ENCODE results near the gene CAPN13.

CAPN13 gene

DNA sequence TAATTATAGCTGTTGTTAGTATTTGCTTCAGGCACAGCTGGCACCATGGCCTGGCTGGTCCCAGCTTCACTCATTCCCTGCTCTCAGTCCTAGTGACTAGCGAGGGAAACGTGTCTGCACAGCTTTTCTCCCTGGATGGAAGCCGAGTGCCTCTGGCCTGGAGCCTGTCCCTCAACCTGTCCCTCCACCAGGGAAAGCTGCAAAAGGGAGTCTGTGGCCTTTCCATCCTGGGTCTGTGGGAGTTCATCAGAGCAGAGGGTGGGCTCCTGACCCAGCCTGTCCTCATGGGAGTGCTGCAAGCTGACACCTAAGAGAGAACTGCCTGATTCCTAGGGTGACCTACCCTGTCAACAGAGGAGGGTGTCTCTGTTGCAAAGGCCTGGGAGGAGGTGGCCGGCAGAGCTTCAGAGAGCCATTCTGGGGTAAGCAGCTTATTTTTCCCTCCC, 118.3 kb downstream of the CAPN13 start:
- TF ChIP-seq PAX5 (IDR thresholded peaks at IDR 0.05; ENCODE audit: insufficient read depth, low read length, severe bottlenecking): no peak
- DNase-seq (ENCODE audit: insufficient read length, low spot score) (no peak), FAIRE-seq (no peak)

DNA sequence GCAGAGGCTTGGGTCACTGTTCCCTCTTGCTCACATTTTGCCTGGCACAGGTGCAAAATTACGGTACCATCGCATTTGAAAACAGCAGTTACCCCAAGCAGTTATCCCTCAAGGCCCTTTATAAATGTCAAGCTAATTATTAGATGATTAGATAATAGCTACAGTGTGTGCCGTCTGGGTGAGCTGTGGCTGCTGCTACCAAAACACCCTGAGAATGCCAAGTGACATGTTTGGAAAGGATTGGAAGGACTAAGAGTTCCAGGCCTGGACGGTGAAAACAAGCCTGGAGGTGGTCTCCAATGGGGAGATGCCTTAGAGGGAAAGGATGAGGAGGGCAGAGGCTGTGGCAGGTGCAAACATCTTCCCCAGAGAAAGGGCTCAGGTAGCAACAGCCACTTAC, 120.6 kb downstream of the CAPN13 start:
- DNase-seq (ENCODE audit: insufficient read length, low spot score) (no peak), FAIRE-seq (no peak)
- TF ChIP-seq POU2F2 (IDR thresholded peaks at IDR 0.05; ENCODE audit: low read depth, low read length) (no peak), TAF1 (IDR thresholded peaks at IDR 0.05; ENCODE audit: low read depth, low read length) (no peak), POLR2A (IDR thresholded peaks at IDR 0.05; ENCODE audit: low read depth, low read length) (no peak), POLR2AphosphoS5 (IDR thresholded peaks at IDR 0.05; ENCODE audit: low read depth, low read length) (no peak), SPI1 (IDR thresholded peaks at IDR 0.05; ENCODE audit: low read depth, low read length) (no peak), PAX5 (IDR thresholded peaks at IDR 0.05; ENCODE audit: insufficient read depth, low read length, severe bottlenecking) (no peak)

DNA sequence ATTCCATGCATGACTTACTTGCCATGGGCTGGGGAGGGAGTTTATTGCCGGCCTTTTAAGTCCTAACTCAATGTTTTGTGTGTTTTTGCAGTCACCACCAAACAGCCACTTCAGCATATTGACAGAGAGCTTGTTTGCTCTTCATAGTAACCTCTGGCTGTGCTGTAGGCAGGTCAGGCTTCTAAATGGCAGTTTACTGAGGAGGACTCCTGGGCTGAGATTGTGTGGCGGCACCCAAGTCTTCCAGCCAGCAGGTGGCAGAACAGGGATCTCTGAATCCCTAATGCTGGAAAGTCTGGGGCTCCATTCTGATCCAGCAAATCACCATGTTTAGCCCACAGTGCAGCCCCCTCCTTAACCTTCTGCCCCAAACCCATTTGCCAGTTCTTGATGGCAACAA, 121.2 kb downstream of the CAPN13 start:
- FAIRE-seq (peak; percentile 40), DNase-seq (ENCODE audit: insufficient read length, low spot score) (no peak)
- TF ChIP-seq POLR2AphosphoS5 (IDR thresholded peaks at IDR 0.05; ENCODE audit: low read depth, low read length) (no peak), TAF1 (IDR thresholded peaks at IDR 0.05; ENCODE audit: low read depth, low read length) (no peak), POLR2A (IDR thresholded peaks at IDR 0.05; ENCODE audit: low read depth, low read length) (no peak), SPI1 (IDR thresholded peaks at IDR 0.05; ENCODE audit: low read depth, low read length) (no peak), PAX5 (IDR thresholded peaks at IDR 0.05; ENCODE audit: insufficient read depth, low read length, severe bottlenecking) (no peak), POU2F2 (IDR thresholded peaks at IDR 0.05; ENCODE audit: low read depth, low read length) (no peak)

DNA sequence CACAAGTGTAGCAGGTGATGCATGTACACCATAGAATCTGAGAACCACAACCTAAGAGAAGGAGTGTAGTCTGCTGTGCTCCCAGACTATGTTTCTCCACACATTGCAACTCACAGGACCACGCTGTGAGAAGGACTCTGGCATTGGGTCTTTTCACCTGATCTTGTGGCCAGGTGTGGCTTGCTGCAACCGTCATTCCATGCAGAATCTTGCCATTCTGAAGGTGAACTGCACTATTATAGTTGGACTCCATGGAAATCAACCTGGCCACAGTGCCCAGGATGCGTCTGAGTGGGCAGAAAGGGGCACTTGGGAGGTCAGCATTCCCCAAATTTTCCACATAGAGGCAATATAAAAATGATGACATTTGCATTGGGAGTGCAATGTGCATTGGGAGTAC, 122.2 kb downstream of the CAPN13 start:
- TF ChIP-seq POU2F2 (IDR thresholded peaks at IDR 0.05; ENCODE audit: low read depth, low read length): no peak
- TF ChIP-seq PAX5 (IDR thresholded peaks at IDR 0.05; ENCODE audit: insufficient read depth, low read length, severe bottlenecking): no peak
- TF ChIP-seq POLR2A (IDR thresholded peaks at IDR 0.05; ENCODE audit: low read depth, low read length): no peak
- TF ChIP-seq TAF1 (IDR thresholded peaks at IDR 0.05; ENCODE audit: low read depth, low read length): no peak
- FAIRE-seq (no peak), DNase-seq (ENCODE audit: insufficient read length, low spot score) (no peak)

DNA sequence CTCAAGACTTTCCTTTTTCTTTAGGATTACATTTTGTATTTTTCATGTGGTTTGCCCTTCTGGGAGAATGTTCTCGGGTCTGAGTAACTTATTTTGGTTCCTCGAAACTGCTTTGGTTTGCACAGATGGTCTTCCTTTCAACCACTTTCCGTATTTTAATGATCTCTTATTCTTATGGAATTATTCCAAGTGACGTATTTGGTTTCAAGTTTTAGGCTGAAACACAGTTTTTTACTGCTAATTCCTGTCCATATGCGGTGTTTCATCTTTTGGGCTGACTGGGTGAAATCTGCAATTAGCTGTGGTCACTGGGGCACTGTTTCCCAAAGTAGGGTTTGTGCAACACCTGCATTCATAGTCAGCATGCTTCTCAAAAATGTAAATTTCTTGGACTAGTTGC, 122.7 kb downstream of the CAPN13 start:
- TF ChIP-seq SPI1 (IDR thresholded peaks at IDR 0.05; ENCODE audit: low read depth, low read length): no peak
- TF ChIP-seq POLR2A (IDR thresholded peaks at IDR 0.05; ENCODE audit: low read depth, low read length): no peak
- TF ChIP-seq POLR2AphosphoS5 (IDR thresholded peaks at IDR 0.05; ENCODE audit: low read depth, low read length): no peak
- DNase-seq (ENCODE audit: insufficient read length, low spot score) (no peak), FAIRE-seq (no peak)

DNA sequence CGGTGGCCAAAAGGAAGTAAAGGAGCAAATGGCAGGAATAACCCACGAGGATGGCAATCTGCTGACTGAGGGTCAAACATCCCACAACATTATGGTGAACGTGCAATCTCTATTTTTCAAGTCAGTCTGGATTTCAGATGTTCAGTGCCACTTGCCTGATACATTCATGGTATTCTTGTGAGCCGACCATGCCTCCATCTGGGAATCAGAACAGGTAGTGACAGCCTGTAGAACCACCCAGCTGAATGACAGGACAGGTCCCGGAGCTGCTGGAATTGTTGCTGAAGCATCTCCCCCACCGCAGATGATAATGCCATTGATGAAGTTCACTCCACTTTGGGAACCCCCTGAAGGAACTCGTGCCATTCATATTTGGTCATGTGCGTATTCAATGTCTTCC, 123.2 kb downstream of the CAPN13 start:
- FAIRE-seq: no peak
- no peak for DNase-seq (ENCODE audit: insufficient read length, low spot score)

DNA sequence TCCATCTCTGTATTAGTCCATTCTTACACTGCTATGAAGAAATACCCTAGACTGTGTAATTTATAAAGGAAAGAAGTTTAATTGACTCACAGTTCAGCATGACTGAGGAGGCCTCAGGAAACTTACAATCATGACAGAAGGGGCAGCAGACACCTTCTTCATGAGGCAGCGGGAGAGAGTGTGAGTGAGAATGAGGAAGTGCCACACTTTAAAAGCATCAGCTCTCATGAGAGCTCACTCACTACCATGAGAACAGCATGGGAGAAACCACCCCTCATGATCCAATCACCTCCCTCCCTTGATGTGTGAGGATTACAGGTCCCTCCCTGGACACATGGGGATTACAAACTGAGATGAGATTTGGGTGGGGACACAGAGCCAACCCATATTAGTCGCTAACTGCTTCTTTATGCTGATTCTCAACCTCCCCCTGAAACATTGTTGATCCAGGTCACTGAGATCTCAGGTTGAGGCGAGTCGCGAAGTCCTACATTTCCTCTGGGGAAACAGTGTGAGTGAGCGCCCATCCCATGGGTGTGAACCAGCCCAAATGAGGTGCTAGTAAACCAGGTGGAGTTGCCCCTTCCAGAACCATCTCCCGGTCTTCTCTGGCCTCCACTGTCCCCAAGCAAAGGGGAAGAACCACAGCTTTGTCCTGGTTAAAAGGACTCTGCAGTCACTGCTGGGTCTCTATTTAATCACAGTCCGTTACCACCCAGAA, 123.8 kb downstream of the CAPN13 start:
- DNase-seq (ENCODE audit: insufficient read length, low spot score): no peak

More for the DNA sequence above, 123.2 kb downstream of the CAPN13 start:
- TF ChIP-seq POLR2AphosphoS5 (IDR thresholded peaks at IDR 0.05; ENCODE audit: low read depth, low read length) (no peak), PAX5 (IDR thresholded peaks at IDR 0.05; ENCODE audit: insufficient read depth, low read length, severe bottlenecking) (no peak), SPI1 (IDR thresholded peaks at IDR 0.05; ENCODE audit: low read depth, low read length) (no peak), POU2F2 (IDR thresholded peaks at IDR 0.05; ENCODE audit: low read depth, low read length) (no peak), TAF1 (IDR thresholded peaks at IDR 0.05; ENCODE audit: low read depth, low read length) (no peak), POLR2A (IDR thresholded peaks at IDR 0.05; ENCODE audit: low read depth, low read length) (no peak)

DNA sequence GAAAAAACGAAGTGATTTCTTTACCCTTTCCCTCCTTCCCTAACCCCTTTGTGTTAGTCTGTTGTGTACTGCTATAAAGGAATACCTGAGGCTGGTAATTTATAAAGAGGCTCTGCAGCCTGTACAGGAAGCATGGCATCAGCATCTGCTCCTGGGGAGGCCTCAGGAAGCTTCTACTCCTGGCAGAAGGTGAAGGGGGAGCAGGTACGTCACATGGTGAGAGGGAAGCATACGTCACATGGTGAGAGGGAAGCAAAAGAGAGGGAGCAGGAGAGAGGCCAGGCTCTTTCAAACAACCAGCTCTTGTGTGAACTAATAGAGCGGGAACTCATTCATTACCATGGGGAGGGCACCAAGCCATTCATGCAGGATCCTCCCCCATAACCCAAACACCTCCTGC, 126.2 kb downstream of the CAPN13 start:
- FAIRE-seq: no peak
- TF ChIP-seq POLR2A (IDR thresholded peaks at IDR 0.05; ENCODE audit: low read depth, low read length) (no peak), POU2F2 (IDR thresholded peaks at IDR 0.05; ENCODE audit: low read depth, low read length) (no peak), PAX5 (IDR thresholded peaks at IDR 0.05; ENCODE audit: insufficient read depth, low read length, severe bottlenecking) (no peak), POLR2AphosphoS5 (IDR thresholded peaks at IDR 0.05; ENCODE audit: low read depth, low read length) (no peak), SPI1 (IDR thresholded peaks at IDR 0.05; ENCODE audit: low read depth, low read length) (no peak), TAF1 (IDR thresholded peaks at IDR 0.05; ENCODE audit: low read depth, low read length) (no peak)
- DNase-seq (ENCODE audit: insufficient read length, low spot score): no peak

More for the DNA sequence above, 123.8 kb downstream of the CAPN13 start:
- peak; percentile 94 for TF ChIP-seq SPI1 (IDR thresholded peaks at IDR 0.05; ENCODE audit: low read depth, low read length)
- TF ChIP-seq TAF1 (IDR thresholded peaks at IDR 0.05; ENCODE audit: low read depth, low read length): no peak
- FAIRE-seq: peak; percentile 60

DNA sequence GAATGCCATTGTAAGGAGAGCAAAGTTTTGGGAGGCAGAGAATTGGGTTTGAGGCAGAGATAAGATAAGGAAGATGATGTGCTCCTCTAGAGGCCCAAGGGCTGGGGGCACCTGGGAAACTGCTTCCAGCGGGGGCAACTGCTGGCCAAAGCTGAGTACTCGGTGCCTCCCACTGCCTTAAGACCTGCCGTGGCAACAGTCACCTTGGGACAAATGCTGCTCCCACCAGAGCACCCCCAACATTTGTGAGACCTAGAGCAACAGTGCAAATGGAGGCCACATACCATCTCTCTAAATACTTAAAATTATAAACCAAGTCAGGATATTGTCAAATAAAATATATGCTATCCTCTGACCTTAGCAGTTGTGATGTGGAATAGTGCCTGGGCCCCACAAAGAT, 127.1 kb downstream of the CAPN13 start:
- DNase-seq (ENCODE audit: insufficient read length, low spot score): no peak
- no peak for FAIRE-seq
- TF ChIP-seq SPI1 (IDR thresholded peaks at IDR 0.05; ENCODE audit: low read depth, low read length) (no peak), POLR2AphosphoS5 (IDR thresholded peaks at IDR 0.05; ENCODE audit: low read depth, low read length) (no peak), POU2F2 (IDR thresholded peaks at IDR 0.05; ENCODE audit: low read depth, low read length) (no peak), POLR2A (IDR thresholded peaks at IDR 0.05; ENCODE audit: low read depth, low read length) (no peak)

DNA sequence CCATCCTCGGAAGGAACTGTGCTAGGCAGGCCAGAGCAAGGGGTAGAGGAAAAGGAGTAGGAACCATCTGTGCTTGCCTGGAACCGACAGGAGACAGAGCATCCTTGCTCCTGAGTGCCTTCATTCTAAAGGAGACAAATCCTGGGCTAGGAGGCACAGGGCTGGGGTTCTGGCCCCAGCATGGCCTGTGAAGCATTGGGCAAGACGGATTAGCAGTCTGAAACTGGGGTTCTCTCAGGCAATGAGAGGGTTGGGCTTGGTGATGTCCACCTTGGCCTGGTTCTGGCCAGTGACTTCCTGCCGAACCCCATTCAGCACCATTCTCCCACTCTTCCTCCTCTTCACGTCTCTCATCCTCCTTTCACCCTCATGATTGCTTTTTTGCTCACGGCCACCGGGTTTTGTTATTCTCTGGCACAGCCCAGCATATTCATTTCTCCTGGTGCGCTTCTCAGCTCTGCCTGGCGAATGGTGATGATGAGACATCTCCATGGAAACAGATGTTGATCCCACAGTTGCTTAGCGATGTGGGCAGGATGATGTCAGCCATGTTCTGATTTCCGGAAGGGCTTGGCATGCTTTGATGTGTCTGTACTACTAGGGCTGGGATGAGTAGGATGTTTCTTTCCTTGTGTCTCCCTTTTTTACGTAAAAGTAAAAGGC, 127.7 kb downstream of the CAPN13 start:
- FAIRE-seq: no peak
- no peak for DNase-seq (ENCODE audit: insufficient read length, low spot score)
- TF ChIP-seq POU2F2 (IDR thresholded peaks at IDR 0.05; ENCODE audit: low read depth, low read length): no peak
- TF ChIP-seq TAF1 (IDR thresholded peaks at IDR 0.05; ENCODE audit: low read depth, low read length): no peak
- TF ChIP-seq POLR2A (IDR thresholded peaks at IDR 0.05; ENCODE audit: low read depth, low read length): no peak
- no peak for TF ChIP-seq SPI1 (IDR thresholded peaks at IDR 0.05; ENCODE audit: low read depth, low read length)
- no peak for TF ChIP-seq POLR2AphosphoS5 (IDR thresholded peaks at IDR 0.05; ENCODE audit: low read depth, low read length)
- no peak for TF ChIP-seq PAX5 (IDR thresholded peaks at IDR 0.05; ENCODE audit: insufficient read depth, low read length, severe bottlenecking)

Data from GM12891 (cell line).